Ramos (cell line): ENCODE results near the gene DEFB114.
"Not testable (repeated sequence)": the region's sequence is repeated elsewhere in the genome, so short reads cannot be mapped to it uniquely, and the experiment has no call there.

Experiments used
- in situ Hi-C: fragments of 300-500 bp; cut with MboI; formaldehyde crosslinking; loops from one replicate; pipeline ENCODE4 v1.14.3; 2022; ENCODE audit warnings: low sequenced_read_pairs; ENCODE audit not compliant: unreplicated experiment

Gene DEFB114

GRCh38 chr6:49964064-49964463 is at the start of gene DEFB114:
Gene DEFB114 (minus strand): TSS chr6:49964164. CDS start chr6:49964105, 59 bp downstream.
- in situ Hi-C loops: no loop called here

- in situ Hi-C loops: no loop called here
Observed at GRCh38 chr6:50007819-50008218, 43.9 kb upstream of the DEFB114 start.

- in situ Hi-C loops: no loop called here
Observed at GRCh38 chr6:50003139-50003538, 39.2 kb upstream of the DEFB114 start.

GRCh38 chr6:49995278-49995677 is 31.3 kb upstream of the DEFB114 start:
- in situ Hi-C loops: no loop called here

- in situ Hi-C loops: no loop called here
Observed at GRCh38 chr6:49988900-49989299, 24.9 kb upstream of the DEFB114 start.

- in situ Hi-C loops: no loop called here
Observed at GRCh38 chr6:49987749-49988148, 23.8 kb upstream of the DEFB114 start.

GRCh38 chr6:49986551-49986950 is 22.6 kb upstream of the DEFB114 start:
- in situ Hi-C loops: no loop called here

- in situ Hi-C loops: no loop called here
Observed at GRCh38 chr6:49982046-49982445, 18.1 kb upstream of the DEFB114 start.

GRCh38 chr6:49980898-49981297 is 16.9 kb upstream of the DEFB114 start:
- in situ Hi-C loops: no loop called here

GRCh38 chr6:49979584-49979983 is 15.6 kb upstream of the DEFB114 start:
- in situ Hi-C loops: no loop called here

GRCh38 chr6:49978332-49979226 is 14.6 kb upstream of the DEFB114 start:
- in situ Hi-C loops: no loop called here

GRCh38 chr6:49969605-49970004 is 5.6 kb upstream of the DEFB114 start, which contains the start of gene DEFB113:
Gene DEFB113 (minus strand): TSS chr6:49969625. CDS start chr6:49969625, 0 bp downstream.
- in situ Hi-C loops: no loop called here

GRCh38 chr6:49966823-49967222 is 2.9 kb upstream of the DEFB114 start:
- in situ Hi-C loops: no loop called here

GRCh38 chr6:49966334-49966733 is 2.4 kb upstream of the DEFB114 start:
- in situ Hi-C loops: no loop called here

GRCh38 chr6:49958180-49958579 is 5.8 kb downstream of the DEFB114 start:
- in situ Hi-C loops: no loop called here

GRCh38 chr6:49955847-49956246 is 8.1 kb downstream of the DEFB114 start:
- in situ Hi-C loops: no loop called here

- in situ Hi-C loops: no loop called here
Observed at GRCh38 chr6:49951926-49952325, 12.0 kb downstream of the DEFB114 start.

GRCh38 chr6:49950415-49950751 is 13.6 kb downstream of the DEFB114 start:
- in situ Hi-C loops: no loop called here

GRCh38 chr6:49949062-49949461 is 14.9 kb downstream of the DEFB114 start:
- in situ Hi-C loops: no loop called here

- in situ Hi-C loops: no loop called here
Observed at GRCh38 chr6:49946835-49947234, 17.1 kb downstream of the DEFB114 start.

- in situ Hi-C loops: not testable (repeated sequence)
Observed at GRCh38 chr6:49944068-49944467, 19.9 kb downstream of the DEFB114 start.

GRCh38 chr6:49939993-49940498 is 23.9 kb downstream of the DEFB114 start:
- in situ Hi-C loops: no loop called here
